ENCODE measurements around the gene TINCR.
A peak's percentile ranks its signal among the peaks of the same experiment; 100 is the strongest.

TINCR gene

DNA sequence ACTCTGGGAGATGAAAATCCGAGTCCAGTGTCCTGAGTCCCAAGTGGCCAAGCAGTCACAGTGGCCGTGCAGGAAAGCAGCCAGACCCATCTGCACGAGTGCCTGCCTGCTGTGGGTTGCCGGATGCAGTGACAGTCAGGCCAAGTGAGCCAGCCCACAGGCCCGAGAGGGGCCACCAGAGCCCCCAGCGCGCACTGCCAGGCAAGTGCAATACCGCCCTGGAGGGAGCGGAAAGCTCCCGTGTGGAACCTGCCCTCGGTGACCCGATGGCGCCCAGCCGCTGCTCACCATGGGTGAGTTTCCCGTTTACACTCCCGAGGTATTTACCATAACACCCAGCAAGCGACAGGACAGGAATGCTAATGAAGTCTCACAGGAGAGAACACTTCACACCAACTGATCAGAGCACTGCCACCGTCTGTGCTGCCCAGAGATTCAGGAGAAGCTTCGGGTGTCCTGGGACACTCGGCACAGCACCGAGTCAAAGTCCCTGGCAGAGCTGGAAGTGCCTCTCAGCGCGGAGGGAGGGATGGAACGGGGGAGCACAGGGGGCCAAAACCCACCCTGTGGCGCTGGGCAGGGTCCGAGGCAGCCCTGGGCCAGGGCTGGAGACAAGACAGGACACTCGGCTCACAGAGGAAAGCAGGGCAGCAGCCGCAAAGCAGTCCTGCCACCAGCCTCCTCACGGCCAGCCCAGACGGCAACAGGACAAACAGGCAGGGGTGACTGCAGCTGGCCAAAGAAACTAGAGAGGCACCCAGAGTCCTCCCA, 21.3 kb upstream of the TINCR start:
- no peak for DNase-seq

DNA sequence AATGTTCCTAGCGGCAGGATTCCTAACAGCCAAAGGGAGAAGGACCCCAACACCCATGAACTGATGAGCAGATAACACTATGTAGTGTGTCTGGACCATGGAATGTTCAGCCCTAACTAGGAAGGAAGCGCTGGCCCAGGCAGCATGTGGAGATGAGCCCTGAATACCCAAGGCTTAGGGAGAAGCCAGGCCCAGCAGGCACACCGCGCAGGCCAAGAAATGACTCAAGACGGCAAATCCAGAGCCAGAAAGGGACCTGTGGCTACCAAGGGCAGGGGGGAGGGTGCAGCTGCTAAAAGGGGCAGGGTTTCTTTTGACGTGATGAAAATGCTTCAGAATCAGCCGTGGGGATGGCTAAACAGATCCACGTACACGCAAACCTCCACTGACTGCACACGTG, 20.7 kb upstream of the TINCR start:
- no peak for DNase-seq

DNA sequence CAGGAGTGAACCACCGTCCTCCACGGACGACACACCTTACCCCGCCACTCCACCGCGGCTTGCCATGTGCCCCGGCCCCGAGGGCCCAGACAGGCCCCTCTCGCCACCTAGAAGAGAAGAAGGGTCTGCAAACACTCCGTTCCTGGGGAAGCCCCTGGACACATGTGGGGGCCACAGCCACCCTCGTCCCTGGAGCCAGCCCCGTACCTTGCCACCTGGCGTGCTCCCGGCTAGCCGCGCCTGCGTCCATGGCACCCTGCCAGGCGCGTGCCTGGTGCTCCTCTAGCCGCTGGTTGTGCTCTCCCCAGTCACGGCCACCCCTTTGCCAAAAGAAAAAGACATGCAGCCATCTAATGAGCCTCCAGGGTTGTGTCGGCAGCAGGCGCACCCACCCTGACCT, 19.9 kb upstream of the TINCR start:
- no peak for DNase-seq

DNA sequence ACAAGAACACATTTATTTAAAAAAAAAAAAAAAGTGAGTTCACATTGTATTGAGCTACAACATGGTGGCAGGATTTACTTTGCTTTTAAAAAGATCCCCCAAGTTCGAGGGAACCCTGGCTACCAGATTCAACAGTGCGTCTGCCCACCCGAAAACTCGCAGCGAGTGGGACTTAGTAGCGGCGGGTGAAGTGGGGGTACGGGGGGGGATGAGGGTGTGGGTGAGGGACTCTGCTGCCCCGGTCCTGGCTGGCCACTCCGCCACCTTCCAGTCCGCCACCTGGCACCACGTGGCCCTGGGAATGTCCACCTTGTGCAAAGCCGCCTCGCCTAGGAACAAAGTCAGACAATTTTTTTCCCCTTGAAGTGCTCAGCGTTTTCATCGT, 19.3 kb upstream of the TINCR start:
- no peak for DNase-seq

DNA sequence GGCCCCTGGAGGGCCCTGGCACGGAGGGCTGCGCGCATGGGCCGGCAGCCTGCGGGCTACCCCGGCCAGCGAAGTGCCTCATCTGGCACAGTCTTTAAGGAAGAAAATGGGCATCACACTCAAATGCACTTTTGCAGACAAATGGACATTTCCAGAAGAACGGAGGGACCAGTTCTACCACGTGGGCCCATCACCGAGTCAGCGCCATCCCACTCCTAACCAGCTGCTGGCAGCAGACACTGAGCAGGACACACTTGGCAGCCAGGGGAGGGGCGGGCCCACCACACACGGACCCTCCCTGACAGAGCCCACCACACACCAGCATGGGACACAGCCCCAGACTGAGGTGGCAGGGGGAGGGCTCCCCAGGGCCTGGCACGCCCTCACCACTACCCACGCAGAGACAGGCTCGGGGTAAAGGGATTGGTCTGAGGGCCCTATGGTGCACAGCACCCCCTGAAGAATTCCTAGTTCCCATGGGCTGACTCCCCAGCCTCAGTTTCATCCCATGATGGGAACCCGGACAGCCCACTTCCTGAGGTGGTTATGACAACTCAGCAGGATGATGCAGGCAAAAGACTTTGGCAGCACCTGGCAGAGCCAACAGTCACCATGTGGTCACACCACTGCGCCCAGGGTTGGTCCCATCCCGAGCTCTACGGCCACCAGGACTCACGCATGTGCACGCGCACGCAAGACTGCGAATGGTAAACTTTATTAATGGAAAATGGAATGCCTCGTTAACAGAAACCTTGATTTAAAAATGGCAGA, 18.7 kb upstream of the TINCR start:
- DNase-seq, result no peak

DNA sequence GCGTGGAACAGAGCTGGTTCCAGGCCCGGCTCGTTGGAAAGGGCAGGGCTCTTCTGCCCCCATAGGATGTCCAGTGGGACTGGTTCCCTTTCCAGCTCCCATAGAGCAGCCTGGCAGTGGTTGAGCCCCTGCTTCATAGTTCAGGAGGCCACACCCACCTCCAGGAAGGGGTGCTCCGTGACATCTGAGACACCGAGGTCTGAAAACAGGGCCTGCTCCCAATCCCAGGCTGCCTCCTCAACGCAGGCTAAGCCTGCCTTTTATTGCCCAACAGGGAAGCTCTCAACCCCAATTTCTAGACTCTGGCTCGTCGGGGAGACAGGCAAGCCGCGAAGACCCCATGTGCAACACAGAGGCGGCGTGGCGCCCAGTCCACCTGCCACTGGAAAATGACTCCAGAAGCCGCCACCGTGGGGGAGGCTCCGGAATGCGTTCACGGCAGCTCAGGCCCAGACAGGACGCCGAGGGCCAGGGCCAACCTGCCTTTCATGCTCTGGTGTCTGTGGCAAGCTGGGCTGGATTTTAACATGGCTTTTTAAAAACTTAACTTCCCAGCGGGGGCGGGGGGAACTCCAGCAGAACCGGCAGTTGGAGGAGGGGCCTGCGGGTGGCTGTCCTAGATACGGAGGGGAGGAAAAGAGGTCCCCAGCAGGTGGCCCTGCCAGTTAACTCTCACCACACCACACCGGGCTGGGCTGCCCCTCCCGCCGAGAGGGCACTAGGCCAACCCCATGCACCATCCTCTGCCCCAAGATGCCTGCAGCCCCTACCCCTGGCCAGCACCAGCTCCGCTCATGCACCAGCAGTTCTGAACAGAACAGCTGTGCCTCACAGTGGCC, 17.9 kb upstream of the TINCR start:
- DNase-seq, result no peak

DNA sequence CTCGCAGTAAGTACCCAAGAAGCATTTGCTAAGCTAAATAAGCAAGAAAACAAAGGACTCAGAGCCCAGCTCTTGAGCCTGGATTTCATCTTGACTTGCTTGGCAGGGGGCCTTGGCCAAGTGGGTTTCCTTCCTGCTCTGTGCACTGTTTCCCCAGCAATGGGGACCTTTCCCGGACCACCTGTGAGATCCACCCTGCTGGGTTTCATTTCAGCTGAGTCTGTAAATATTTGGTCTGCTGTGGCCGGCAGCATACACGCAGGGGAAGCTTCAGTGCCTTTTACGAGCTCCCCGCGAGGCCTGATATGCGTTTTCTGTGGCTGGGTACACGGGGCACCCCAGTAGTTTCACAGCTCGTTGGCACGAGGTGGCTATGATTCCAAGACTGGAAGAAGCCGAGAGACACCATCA, 12.4 kb upstream of the TINCR start:
- DNase-seq, result no peak

DNA sequence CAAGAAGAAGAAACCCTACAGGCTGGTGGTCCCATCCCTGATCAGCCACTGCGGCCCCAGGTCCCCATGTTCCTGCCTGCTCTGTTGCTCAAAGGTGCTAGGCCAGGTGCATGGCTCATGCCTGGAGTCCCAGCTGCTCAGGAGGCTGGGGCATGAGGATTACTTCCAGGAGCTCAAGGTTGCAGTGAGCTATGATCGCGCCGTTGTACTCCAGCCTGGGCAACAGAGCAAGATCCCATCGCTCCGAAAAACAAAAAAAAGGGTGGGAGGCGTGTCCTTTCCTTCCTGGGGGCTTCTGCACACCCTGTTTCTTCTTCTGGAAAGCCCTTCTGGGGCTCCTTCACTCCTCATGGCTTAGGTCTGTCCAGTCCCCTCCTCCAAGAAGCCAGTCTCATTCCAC, 11.9 kb upstream of the TINCR start:
- DNase-seq, result no peak

DNA sequence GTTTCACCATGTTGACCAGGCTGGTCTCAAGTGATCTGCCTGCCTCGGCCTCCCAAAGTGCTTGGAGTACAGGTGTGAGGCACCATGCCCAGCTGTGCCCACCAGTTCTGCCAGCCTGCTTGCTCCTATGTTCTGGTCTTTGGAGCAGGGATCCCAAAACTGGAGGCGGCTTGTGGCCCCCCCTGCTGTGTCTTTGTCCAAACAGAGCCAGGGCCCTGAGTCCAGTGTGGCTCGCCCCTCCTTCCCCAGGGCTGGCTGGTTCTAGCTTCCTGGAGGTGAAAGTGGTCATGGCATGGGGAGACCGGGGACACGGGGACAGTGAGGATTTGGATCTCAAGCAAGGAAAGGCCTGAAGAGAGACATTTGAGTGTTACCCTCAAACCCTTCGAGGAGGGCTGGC, 11.5 kb upstream of the TINCR start:
- DNase-seq, result no peak

DNA sequence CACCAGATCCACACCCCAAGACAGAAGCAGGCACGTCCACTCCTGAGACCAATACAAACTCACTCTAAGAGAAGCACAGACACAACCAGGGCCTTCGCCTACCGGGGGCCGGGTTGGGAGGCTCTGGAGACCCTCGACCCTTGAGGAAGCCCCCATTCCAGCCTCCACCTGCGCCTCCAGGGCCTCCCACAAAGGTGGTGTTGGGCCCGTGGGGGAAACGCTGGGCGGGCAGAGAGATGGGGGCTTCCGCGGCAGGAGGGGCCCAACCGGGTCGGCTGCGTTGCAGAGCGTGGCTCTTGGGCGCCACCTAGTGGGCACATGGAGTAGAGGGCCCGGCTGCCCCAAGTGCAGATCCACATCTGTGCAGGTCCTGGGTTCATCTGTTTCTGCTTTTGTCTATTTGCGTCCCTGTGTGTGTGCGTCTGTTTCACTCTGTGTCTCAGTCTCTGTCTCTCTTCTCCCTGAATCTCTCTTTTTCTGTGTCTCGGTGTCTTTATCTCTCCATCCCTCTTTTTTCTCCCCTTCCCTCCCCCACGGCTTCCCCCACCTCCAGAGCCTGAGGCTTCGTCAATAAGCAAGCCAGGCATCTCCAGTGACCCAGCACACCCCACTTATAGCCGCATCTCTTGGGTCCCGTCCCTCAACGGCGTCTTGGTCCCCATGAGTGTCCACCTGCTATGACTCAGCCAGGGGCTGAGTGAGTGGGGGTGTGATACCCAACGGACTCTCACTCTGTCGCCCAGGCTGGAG, 10.5 kb upstream of the TINCR start:
- DNase-seq, result peak; percentile 68

DNA sequence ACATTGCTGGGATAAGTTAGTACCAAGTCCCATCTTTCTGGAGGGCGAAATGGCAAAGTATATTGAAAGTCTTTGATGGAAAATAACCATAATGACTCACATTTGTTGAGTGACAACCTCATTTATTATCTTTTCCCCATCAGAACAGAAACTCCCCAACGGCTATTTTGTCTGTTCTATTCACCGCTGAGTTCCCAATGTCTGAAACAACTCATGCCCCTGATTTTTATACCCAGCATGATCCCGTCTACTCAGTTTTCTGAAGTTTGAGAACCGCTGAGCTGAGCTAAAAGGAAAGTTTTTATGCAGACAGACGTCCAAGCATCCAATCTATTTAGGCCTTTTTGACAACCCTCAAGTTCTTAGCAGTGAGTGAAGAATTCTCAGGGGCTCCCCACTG, 7.8 kb upstream of the TINCR start:
- no peak for DNase-seq

DNA sequence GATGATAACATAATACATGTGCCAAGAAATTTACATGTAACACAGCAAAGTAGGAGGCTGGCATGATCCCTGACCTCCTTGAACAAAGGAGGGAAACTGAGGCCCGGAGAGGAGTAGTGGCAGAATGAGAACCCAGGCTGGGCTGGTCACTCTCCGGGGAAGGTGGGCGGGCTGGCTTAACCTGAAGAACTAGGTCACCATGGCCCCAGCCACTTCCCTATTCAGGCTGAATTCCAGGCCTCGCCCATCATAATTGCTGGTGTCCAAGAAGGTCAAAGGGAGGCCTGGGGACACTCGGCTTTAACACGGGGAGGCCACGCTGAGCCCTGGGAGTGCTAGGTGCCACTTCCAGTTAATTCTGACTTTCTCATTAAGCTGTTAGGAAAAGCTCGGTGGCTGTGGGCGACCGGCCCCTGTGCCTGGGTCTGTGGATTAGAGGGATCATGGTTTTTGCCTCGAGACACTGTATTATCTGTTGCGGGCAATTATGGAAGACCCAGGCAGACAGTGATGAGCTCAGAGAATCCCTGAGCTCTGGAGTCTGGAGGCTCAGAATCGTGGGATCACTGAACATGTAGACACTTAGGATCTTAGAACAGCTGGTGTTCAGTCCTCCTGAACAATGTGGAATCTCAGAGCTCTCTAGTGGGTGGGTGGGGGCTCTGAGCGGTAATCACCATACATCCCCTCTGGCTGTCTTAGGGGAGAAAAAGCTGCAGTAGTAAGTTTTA, 5.0 kb upstream of the TINCR start:
- DNase-seq, result no peak

DNA sequence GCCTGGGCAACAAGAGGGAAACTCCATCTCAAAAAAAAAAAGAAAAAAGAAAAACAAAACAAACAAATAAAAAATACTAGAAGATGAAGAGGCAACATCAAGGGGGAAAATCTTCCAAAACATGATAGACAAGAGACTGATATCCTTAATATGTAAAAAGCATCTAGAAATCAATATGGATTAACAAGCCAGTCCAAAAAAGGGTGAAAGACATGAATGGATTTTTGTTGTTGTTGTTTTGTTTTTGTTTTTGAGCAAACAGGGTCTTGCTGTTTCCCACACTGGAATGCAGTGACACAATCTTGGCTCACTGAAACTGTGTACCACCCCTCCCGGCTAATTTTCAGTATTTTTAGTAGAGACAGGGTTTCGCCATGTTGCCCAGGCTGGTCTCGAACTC, 4.0 kb upstream of the TINCR start:
- no peak for DNase-seq

DNA sequence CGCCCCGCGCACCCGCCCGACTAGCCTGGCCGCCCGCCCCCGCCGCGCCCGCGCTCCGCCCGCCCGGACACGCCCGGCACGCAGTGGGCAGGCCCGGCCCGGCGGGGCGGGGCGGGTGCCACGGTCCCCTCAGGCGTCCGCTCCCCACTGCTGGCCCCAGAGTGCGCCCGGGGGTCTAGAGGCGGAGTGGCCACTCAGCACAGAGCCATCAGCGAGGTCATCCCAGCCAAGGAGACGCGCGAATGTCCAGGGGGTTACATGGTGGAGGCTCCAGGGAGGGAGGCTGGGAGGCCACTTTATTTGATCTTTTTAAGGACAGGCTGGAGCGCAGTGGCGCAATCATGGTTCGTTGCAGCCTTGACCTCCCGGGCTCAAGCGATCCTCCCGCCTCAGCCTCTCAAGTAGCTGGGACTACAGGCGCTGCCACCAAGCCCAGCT, 236 bp upstream of the TINCR start:
- DNase-seq, result no peak

DNA sequence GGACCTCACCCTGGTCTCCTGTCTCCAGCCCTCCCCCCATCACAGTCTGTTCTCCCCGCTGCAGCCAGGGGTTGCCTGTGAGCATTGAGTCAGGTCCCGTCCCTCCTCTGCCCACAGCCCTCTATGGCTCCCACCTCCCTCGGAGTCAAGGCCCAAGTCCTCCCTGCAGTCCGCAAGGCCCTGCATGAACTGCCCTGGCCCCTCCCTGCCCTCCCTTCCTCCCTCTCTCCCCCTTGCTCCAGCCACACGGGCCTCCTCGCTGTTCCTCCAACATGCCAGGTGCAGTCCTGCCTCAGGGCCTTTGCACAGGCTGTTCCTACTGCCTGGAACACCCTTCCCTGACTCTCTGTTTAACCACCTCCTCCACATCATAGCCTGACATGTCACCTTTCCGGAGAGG, 2.8 kb downstream of the TINCR start:
- no peak for DNase-seq

DNA sequence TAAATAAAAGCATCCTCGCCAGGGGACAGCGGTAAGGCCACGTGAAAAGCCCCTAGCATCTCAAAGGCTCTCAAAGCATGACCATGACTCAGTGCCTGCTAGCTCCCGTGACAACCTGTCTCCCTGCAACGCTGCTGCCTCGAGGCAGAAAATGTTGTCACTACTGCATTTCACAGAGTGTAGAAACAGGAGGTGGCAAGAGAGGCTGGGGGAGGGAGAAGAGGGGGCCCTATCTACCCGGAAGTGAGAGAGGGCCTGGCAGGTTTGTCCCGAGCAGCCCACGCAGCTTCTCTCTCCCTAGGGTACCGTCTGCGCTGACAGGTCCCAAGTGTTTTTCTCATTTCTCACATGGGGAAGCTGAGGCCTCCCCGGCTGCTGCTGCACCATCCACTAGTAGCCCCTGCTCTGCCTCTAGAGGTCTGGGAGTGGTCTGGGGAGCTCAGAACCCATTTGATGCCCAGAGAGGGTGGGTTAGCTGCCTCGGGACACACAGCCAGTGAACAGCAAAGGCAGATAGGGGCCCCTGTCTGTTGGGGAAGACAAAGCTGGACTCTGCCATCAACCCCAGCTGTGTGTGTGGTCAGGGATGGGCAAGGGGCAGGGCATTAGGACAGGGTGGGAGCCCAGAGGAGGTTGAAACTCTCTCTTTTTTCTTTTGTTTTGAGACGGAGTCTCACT, 3.7 kb downstream of the TINCR start:
- DNase-seq, result no peak

DNA sequence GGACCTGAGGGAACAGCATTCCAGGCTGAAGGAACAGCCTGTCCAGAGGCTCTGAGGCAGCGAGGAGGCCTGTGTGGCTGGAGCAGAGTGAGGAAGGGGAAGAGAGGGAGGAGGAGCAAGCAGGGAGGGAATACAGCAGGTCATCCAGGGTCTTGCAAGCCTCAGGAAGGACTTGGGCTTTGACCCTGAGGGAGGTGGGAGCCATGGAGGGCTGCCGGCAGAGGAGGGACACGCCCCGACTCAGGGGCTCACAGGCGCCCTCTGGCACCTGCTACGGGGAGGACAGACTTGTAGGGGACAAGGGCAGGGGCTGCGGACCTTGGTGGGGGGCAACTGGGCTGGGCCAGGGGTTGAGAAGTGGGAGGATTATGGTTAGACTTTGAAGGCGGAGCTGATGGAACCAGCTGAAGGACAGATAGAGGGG, 4.7 kb downstream of the TINCR start:
- DNase-seq, result no peak

DNA sequence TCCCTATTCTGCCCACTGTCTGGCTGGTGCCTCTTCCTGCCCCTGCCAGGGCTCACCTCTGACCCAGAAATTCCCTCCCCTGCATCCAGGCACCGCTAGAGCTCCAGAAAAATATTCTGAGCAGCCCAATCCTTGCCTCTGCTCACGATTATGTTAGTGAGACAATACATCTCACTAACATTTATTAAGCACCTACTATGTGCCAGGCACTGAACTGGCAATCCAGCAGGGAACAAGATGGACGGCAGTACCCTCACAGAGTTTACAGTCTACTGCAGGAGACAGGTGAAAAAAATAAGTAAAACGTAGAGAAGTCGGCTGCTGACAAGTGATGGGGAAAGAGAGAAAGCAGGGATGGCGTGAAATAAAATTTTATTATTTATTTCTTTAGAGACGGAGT, 5.5 kb downstream of the TINCR start:
- no peak for DNase-seq

DNA sequence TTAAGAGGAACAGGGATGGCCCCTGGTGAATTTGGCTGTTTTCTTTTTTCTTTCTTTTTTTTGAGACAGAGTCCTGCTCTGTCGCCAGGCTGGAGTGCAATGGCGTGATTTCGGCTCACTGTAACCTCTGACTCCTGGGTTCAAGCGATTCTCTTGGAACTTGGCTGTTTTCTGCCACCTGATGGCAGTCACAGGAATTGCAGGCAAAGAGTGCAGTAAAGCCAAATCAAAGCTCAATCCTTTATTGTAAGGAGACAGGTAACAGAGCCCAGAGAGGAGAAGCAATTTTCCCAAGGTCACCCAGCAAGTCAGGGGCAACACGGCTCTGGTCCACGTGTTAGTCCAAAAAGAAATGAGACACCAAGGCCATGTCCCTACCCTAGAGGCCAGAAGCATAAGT, 6.2 kb downstream of the TINCR start:
- no peak for DNase-seq

DNA sequence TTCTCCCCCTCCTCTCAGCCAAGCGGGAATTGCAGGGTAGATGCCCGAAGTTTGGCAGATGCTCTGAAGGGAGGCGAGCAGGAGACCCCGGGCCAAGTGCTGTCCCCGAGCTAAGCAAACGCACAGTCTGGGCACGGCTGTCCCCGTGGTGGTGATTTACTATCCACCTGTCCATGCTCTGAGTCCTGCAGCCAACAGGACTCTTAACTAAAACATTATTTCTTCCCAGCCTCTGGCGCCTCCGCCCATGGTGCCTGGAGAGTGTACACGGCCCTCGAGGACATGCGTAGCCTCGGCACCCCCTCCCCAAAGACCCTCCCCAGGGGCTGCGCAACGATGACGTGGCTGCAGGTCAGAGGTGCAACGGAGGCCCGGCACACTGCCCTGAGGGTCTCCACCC, 7.6 kb downstream of the TINCR start:
- no peak for DNase-seq

DNA sequence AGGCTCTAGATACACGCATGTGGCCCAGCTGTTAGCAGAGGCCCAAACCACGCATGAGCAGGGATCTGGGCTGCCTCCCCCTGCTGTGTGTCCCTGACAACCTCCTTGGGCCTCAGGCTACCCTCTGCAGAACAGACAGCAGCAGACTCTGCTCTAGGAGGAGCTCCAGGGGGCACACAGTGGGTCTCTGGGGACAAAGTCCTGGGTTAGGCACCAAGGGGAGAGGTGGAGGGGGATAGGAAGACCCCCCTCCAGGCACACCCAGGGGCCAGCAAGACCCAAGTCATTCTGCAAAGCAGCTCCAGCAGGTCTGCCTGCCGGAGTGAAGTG, 8.0 kb downstream of the TINCR start:
- no peak for DNase-seq

DNA sequence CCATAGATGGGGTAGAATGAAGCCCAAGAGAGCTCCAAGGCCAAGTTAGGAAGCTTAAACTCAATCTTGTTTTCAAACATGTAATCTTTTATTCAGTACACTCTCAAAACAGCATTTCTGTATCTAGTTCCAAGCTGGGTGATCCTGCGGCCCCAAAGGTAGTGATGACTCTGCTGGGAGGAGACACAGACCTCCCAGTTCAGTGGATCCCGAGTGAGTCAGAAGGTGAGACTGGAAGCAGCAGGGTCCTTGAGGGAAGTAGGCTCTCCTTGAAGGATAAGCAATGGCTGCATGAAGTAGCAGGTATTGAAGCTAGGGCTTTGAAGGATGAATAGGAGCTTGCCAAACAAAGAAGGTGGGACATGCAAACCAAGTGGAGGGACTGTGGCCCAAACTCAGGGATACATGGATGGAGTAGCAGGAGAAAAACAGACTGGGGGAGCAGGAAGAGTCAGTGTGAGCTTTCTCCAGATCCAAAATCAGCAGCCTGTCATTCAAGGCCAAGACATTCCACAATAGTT, 9.6 kb downstream of the TINCR start:
- DNase-seq, result no peak
